GM21447 (cell line): ENCODE measurements around the gene NLRP11.
"Not testable (repeated sequence)": the region's sequence is repeated elsewhere in the genome, so short reads cannot be mapped to it uniquely, and the experiment has no call there.

Source experiments
- ATAC-seq: cut with Tn5 transposase; IDR thresholded peaks from one replicate; pipeline ENCODE4 v1.9.1; 2021; ENCODE audit not compliant: unreplicated experiment

Gene NLRP11

GRCh38 chr19:55781112-55781511 is 50.7 kb downstream of the NLRP11 start:
- no peak for ATAC-seq

GRCh38 chr19:55778331-55778730 is 53.5 kb downstream of the NLRP11 start:
- no peak for ATAC-seq

GRCh38 chr19:55777528-55777927 is 54.3 kb downstream of the NLRP11 start:
- no peak for ATAC-seq

- ATAC-seq: not testable (repeated sequence)
These were observed 62.2 kb downstream of the NLRP11 start for GRCh38 chr19:55769632-55770031.

GRCh38 chr19:55768818-55769217 is 63.0 kb downstream of the NLRP11 start, which contains the start of gene RFPL4AL1:
Gene RFPL4AL1, plus strand, starts transcription at chr19:55769118. Its CDS starts 2,687 bp downstream, at chr19:55771805.
- not testable (repeated sequence) for ATAC-seq

GRCh38 chr19:55766466-55766865 is 65.3 kb downstream of the NLRP11 start:
- ATAC-seq: no peak

GRCh38 chr19:55758797-55759196 is 73.0 kb downstream of the NLRP11 start, which contains the start of gene RFPL4A:
Gene RFPL4A, plus strand, starts transcription at chr19:55759097. Its CDS starts 2,704 bp downstream, at chr19:55761801.
- not testable (repeated sequence) for ATAC-seq

- not testable (repeated sequence) for ATAC-seq
These were observed 75.0 kb downstream of the NLRP11 start for GRCh38 chr19:55756808-55757207.

- ATAC-seq: no peak
These were observed 78.4 kb downstream of the NLRP11 start for GRCh38 chr19:55753401-55753800.

GRCh38 chr19:55750715-55751114 is 81.1 kb downstream of the NLRP11 start:
- no peak for ATAC-seq

- ATAC-seq: no peak
These were observed 93.5 kb downstream of the NLRP11 start, which contains the start of gene NLRP9 for GRCh38 chr19:55738302-55738701. Gene NLRP9, minus strand, starts transcription at chr19:55738402. Its CDS starts 28 bp downstream, at chr19:55738374.
